ENCODE measurements around the gene MAPK6. TPM values are rescaled to one million over a fixed set of nuclear protein-coding genes. Genes with fewer than 3 reads are reported as not detected.

Gene MAPK6
- polyA plus RNA-seq, 1 donor (not counting 4 experiments of a cell fraction or from before 2014, with no cell fraction given), result 103 TPM

DNA sequence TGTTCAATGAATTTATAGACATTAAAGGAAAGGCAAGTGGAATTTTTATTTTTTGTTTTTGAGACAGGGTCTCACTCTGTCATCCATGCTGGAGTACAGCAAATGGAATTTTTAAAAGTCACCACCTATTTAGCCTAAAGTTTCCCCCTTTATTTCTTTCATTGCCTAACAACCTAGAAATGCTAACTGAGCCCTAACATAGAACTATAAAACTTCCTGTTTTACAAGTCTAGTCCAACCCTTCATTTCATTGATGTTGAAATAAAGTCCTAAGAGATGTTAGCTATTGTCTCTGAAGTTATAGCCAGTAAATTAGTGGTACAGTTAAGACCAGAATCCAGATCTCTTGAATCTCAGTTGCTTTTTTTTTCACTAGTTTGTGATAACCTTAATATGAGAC, 39.0 kb downstream of the MAPK6 start:
- FAIRE-seq (no peak), DNase-seq (ENCODE audit: low read depth, low spot score) (no peak)
- Histone ChIP-seq H3K9me3 (ENCODE audit: control insufficient read depth, low read depth, low read length) (no peaks in the 10 kb centered on the region), H3K79me2 (ENCODE audit: control insufficient read depth, insufficient read depth, low read length) (peaks cover 44% of the 10 kb centered on the region), H3K36me3 (ENCODE audit: control insufficient read depth in 2 of 2, extremely low read depth in 1 of 2, insufficient read depth in 2 of 2, low read length in 2 of 2) (peaks cover 18 to 50% of the 10 kb centered on the region in 2 experiments), H3K4me1 (ENCODE audit: control insufficient read depth, extremely low read depth, insufficient read depth, low read length) (peaks cover 5% of the 10 kb centered on the region), H4K20me1 (ENCODE audit: control insufficient read depth, extremely low read depth, insufficient read depth, low read length) (peaks cover 3% of the 10 kb centered on the region), H3K9ac (ENCODE audit: control insufficient read depth, extremely low read depth, insufficient read depth, low read length) (no peak overlapping the region), H3K9me1 (ENCODE audit: control insufficient read depth, extremely low read depth, insufficient read depth, low read length) (peaks cover 5% of the 10 kb centered on the region), H2AFZ (ENCODE audit: control insufficient read depth, low read length) (no peak overlapping the region), H3K27ac (ENCODE audit: control insufficient read depth, insufficient read depth, low read length) (no peak overlapping the region), H3K4me2 (ENCODE audit: control insufficient read depth, extremely low read depth, insufficient read depth, low read depth, low read length) (no peak overlapping the region), H3K4me3 (ENCODE audit: control insufficient read depth in 2 of 3, extremely low read depth in 1 of 3, insufficient read depth in 2 of 3, low read depth in 1 of 3, low read length in 3 of 3) (no peak overlapping the region), H3K27me3 (ENCODE audit: control insufficient read depth, extremely low read depth, insufficient read depth, low read length) (no peaks in the 10 kb centered on the region)
- TF ChIP-seq EZH2 (IDR thresholded peaks at IDR 0.05; ENCODE audit: low read length), result no peak
- TF ChIP-seq, protein P1, sequence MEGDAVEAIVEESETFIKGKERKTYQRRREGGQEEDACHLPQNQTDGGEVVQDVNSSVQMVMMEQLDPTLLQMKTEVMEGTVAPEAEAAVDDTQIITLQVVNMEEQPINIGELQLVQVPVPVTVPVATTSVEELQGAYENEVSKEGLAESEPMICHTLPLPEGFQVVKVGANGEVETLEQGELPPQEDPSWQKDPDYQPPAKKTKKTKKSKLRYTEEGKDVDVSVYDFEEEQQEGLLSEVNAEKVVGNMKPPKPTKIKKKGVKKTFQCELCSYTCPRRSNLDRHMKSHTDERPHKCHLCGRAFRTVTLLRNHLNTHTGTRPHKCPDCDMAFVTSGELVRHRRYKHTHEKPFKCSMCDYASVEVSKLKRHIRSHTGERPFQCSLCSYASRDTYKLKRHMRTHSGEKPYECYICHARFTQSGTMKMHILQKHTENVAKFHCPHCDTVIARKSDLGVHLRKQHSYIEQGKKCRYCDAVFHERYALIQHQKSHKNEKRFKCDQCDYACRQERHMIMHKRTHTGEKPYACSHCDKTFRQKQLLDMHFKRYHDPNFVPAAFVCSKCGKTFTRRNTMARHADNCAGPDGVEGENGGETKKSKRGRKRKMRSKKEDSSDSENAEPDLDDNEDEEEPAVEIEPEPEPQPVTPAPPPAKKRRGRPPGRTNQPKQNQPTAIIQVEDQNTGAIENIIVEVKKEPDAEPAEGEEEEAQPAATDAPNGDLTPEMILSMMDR (optimal IDR thresholded peaks at IDR 0.05 in 1 of 3, IDR thresholded peaks at IDR 0.05 in 1 of 3, conservative IDR thresholded peaks at IDR 0.05 in 1 of 3; ENCODE audit: extremely low read depth in 1 of 3, insufficient read depth in 2 of 3, low read length in 3 of 3), result no peak
- dilution Hi-C loops (cut with MboI; ENCODE audit: extremely low pct_ligation_motif_present, low sequenced_read_pairs), result no loop called here

DNA sequence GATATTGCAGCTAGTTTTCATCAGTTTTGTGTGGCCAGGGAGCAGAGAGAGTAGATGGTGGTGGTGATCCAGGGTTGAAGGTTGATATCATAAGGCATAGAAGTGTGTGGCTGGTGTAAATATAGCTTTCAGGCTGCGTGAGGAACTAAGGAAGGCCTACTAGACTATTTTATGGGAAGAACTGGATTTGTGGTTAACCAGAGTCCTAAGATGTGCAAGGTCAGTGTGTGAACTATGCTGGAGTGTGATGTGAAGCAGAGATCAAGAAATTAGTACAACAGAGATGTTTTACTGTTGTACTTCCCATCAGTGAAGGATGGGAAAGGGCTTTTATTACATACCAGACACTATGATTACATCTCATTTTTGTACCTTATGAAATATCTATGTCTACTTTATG, 41.5 kb downstream of the MAPK6 start:
- FAIRE-seq (no peak), DNase-seq (ENCODE audit: low read depth, low spot score) (no peak)
- Histone ChIP-seq H3K9ac (ENCODE audit: control insufficient read depth, extremely low read depth, insufficient read depth, low read length) (no peak overlapping the region), H3K9me3 (ENCODE audit: control insufficient read depth, low read depth, low read length) (no peaks in the 10 kb centered on the region), H3K27ac (ENCODE audit: control insufficient read depth, insufficient read depth, low read length) (no peak overlapping the region), H3K4me3 (ENCODE audit: control insufficient read depth in 2 of 3, extremely low read depth in 1 of 3, insufficient read depth in 2 of 3, low read depth in 1 of 3, low read length in 3 of 3) (no peak overlapping the region), H3K4me1 (ENCODE audit: control insufficient read depth, extremely low read depth, insufficient read depth, low read length) (no peaks in the 10 kb centered on the region), H4K20me1 (ENCODE audit: control insufficient read depth, extremely low read depth, insufficient read depth, low read length) (peaks cover 3% of the 10 kb centered on the region), H3K36me3 (ENCODE audit: control insufficient read depth in 2 of 2, extremely low read depth in 1 of 2, insufficient read depth in 2 of 2, low read length in 2 of 2) (peaks cover 16 to 51% of the 10 kb centered on the region in 2 experiments), H3K4me2 (ENCODE audit: control insufficient read depth, extremely low read depth, insufficient read depth, low read depth, low read length) (no peak overlapping the region), H3K9me1 (ENCODE audit: control insufficient read depth, extremely low read depth, insufficient read depth, low read length) (peaks cover 5% of the 10 kb centered on the region), H2AFZ (ENCODE audit: control insufficient read depth, low read length) (no peak overlapping the region), H3K27me3 (ENCODE audit: control insufficient read depth, extremely low read depth, insufficient read depth, low read length) (no peaks in the 10 kb centered on the region), H3K79me2 (ENCODE audit: control insufficient read depth, insufficient read depth, low read length) (peaks cover 30% of the 10 kb centered on the region)
- TF ChIP-seq EZH2 (IDR thresholded peaks at IDR 0.05; ENCODE audit: low read length), result no peak
- TF ChIP-seq, protein P1 (optimal IDR thresholded peaks at IDR 0.05 in 1 of 3, IDR thresholded peaks at IDR 0.05 in 1 of 3, conservative IDR thresholded peaks at IDR 0.05 in 1 of 3; ENCODE audit: extremely low read depth in 1 of 3, insufficient read depth in 2 of 3, low read length in 3 of 3), result no peak
- dilution Hi-C loops (cut with MboI; ENCODE audit: extremely low pct_ligation_motif_present, low sequenced_read_pairs), result no loop called here
